GM19452 (cell line): ENCODE measurements around the gene PPP1R7.
"Not testable (repeated sequence)": the region's sequence is repeated elsewhere in the genome, so short reads cannot be mapped to it uniquely, and the experiment has no call there.

Experiments
- ATAC-seq: cut with Tn5 transposase; IDR thresholded peaks from one replicate; pipeline ENCODE4 v1.9.1; 2021; ENCODE audit not compliant: unreplicated experiment

The PPP1R7 gene

GRCh38 chr2:241149925-241150659 lies at the start of gene PPP1R7:
Gene PPP1R7, plus strand, starts transcription at chr2:241150467. Its CDS starts 29 bp downstream, at chr2:241150496.
- ATAC-seq, result peak; percentile 65

- ATAC-seq, result peak; percentile 81
These were observed 47.9 kb upstream of the PPP1R7 start, which contains the start of gene MTERF4 for GRCh38 chr2:241102239-241102803. Gene MTERF4, minus strand, starts transcription at chr2:241102287. Its CDS starts 14 bp downstream, at chr2:241102273.

GRCh38 chr2:241103176-241103595 lies 47.1 kb upstream of the PPP1R7 start:
- no peak for ATAC-seq

GRCh38 chr2:241104611-241105010 lies 45.7 kb upstream of the PPP1R7 start:
- not testable (repeated sequence) for ATAC-seq

- ATAC-seq, result no peak
These were observed 44.6 kb upstream of the PPP1R7 start for GRCh38 chr2:241105641-241106040.

GRCh38 chr2:241107031-241107783 lies 43.1 kb upstream of the PPP1R7 start:
- no peak for ATAC-seq

GRCh38 chr2:241108271-241109209 lies 41.7 kb upstream of the PPP1R7 start:
- no peak for ATAC-seq

GRCh38 chr2:241109210-241110088 lies 40.8 kb upstream of the PPP1R7 start:
- no peak for ATAC-seq

GRCh38 chr2:241110089-241110606 lies 40.1 kb upstream of the PPP1R7 start:
- no peak for ATAC-seq

GRCh38 chr2:241110607-241111439 lies 39.4 kb upstream of the PPP1R7 start:
- ATAC-seq, result no peak

- no peak for ATAC-seq
These were observed 38.8 kb upstream of the PPP1R7 start for GRCh38 chr2:241111440-241111805.

GRCh38 chr2:241112046-241112445 lies 38.2 kb upstream of the PPP1R7 start:
- ATAC-seq, result no peak

- no peak for ATAC-seq
These were observed 37.7 kb upstream of the PPP1R7 start for GRCh38 chr2:241112592-241112991.

GRCh38 chr2:241114836-241115235 lies 35.4 kb upstream of the PPP1R7 start:
- ATAC-seq, result no peak

- ATAC-seq, result no peak
These were observed 34.9 kb upstream of the PPP1R7 start for GRCh38 chr2:241115361-241115760.

- ATAC-seq, result no peak
These were observed 33.4 kb upstream of the PPP1R7 start for GRCh38 chr2:241116606-241117560.

GRCh38 chr2:241118737-241119505 lies 31.3 kb upstream of the PPP1R7 start:
- ATAC-seq, result no peak
